Muscle of arm (tissue), 14 donors: ENCODE measurements around the gene RPS6KA1. TPM values are rescaled to one million over a fixed set of nuclear protein-coding genes. Genes with fewer than 3 reads are reported as not detected.
A peak's percentile ranks its signal among the peaks of the same experiment; 100 is the strongest.
"Not testable (repeated sequence)": the region's sequence is repeated elsewhere in the genome, so short reads cannot be mapped to it uniquely, and the experiment has no call there.

Source experiments
- DNase-seq: peaks from one replicate; pipeline ENCODE4 v3.0.0-alpha.2; 2013
- long read RNA-seq, 11 donors: transcript quantifications; one replicate each; lab custom pipeline, GENCODE V29; 2026
- polyA plus RNA-seq, 12 donors: library from polyadenylated mRNA; unstranded; fragments of 120-200 nt; gene quantifications; one replicate each; pipeline ENCODE4 v1.2.1, GENCODE V29; 2013; ENCODE audit not compliant: insufficient read length in 12 of 12

RPS6KA1 gene
- polyA plus RNA-seq, result 10 to 100 TPM in 2 of 12 donors, 1 to 10 TPM in 9, not detected in 1; 4.2 to 31.6 (median 5.9) TPM
- long read RNA-seq, donor 1, transcript RPS6KA1-204 (22 exons, 3,186 nt), result major isoform, 9 of 16 reads
- long read RNA-seq, donor 1, partial matches to known transcripts, result 5 of 16 reads
- long read RNA-seq, donor 1, other reads (novel, unspliced or antisense), result 0 of 16 reads
- long read RNA-seq, donor 2, partial matches to known transcripts, result 0 of 3 reads
- long read RNA-seq, donor 2, other reads (novel, unspliced or antisense), result 0 of 3 reads
- long read RNA-seq, donor 3, result 0 reads
- long read RNA-seq, donor 4, partial matches to known transcripts, result 0 of 1 reads
- long read RNA-seq, donor 4, other reads (novel, unspliced or antisense), result 0 of 1 reads
- long read RNA-seq, donor 5, partial matches to known transcripts, result 0 of 2 reads
- long read RNA-seq, donor 5, other reads (novel, unspliced or antisense), result 0 of 2 reads
- long read RNA-seq, donor 6, result 0 reads
- long read RNA-seq, donor 7, result 0 reads
- long read RNA-seq, donor 8, partial matches to known transcripts, result 0 of 1 reads
- long read RNA-seq, donor 8, other reads (novel, unspliced or antisense), result 0 of 1 reads
- long read RNA-seq, donor 9, partial matches to known transcripts, result 0 of 1 reads
- long read RNA-seq, donor 9, other reads (novel, unspliced or antisense), result 0 of 1 reads
- long read RNA-seq, donor 10, result 0 reads
- long read RNA-seq, donor 11, partial matches to known transcripts, result 0 of 1 reads
- long read RNA-seq, donor 11, other reads (novel, unspliced or antisense), result 0 of 1 reads

DNA sequence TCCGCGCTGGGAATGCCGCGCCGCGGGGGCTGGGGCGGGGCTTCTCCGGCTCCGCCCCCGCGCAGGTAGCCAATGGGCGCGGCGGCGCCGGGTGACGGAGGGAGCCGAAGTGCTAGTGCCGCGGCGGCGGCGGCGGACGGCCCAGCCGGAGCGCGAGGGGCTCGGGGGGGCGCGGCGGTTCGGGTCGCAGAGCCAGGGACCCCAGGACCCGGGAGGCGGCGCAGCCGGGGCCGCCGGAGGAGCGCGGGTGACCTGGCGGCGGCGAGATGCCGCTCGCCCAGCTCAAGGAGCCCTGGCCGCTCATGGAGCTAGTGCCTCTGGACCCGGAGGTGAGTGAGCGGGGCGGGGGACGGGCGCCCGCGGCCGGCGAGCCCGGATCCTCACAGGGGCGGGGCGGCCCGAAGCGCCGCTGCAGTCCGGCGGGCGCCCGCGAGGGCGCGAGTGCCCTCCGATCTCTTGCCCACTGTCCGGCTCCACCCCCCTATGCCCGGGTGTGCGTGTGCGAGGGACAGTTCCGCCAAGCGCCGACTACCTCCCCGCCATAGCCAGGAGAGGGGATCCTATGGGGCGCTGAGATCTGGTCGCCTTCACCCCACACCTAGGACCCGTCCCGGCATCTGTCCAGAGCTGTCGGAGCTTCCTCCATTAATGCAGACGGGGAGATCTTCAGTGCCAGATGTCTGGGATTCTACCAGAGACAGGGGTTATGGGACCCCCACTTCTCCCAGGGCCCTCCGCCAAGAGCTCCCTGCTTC is at the start of gene RPS6KA1:
Gene RPS6KA1, plus strand, starts transcription at position 107 of the 755 bp plus-strand sequence. Its CDS starts 160 bp downstream, at position 267.
- DNase-seq, result no peak

DNA sequence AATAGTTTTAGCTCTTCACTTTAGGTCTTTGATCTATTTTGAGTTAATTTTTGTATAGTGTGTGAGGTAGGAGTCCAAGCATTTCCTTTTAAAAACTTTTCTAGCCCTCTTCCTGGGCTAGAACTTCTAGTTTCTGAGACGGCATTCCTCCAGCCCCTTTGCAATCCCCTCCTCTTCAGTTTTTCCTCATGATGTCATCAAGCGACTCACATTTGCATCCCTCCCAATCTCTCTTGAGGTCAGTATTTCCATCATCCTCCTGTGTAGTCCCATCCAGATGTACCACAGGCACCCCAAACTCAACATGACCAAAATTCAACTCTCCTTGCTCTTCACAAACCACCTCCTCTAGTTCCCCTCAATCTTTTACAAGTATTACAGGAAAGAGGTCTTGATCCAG is 46.6 kb upstream of the RPS6KA1 start:
- no peak for DNase-seq

DNA sequence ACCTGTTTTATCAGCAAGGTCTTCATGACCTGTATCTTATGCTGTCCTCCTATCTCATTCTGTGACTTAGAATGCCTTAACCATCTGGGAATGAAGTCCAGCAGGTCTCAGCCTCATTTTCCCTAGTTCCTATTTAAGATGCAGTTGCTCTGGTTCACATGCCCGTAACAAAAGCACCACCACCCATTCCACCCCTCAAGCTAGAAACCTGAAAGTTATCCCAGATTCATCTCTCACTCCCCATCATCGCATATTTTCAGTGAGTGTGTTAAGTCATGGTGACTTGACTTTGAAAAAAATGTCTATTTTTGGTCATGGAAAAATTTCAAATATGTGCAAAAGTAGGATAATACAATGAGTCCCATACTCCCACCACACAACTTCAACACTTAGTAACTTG is 45.6 kb upstream of the RPS6KA1 start:
- no peak for DNase-seq

DNA sequence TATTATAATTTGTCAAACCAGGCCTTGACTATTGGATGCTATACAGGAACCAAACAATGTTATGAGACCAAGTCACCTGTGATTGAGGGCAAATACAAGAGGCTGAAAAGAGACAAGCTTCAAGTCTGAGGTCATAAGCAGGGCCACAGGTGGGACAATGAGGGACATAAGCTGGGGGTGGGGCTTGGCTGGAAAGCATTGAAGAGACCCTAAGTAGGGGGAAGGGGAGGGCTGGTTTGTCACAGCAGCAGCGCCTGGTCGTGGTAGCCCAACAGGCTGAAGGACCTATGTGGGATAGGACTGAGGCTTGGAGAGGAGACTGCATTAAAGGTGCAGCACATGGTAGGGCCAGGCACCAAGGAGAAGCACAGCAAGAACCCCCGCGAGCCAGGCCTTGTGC is 39.4 kb upstream of the RPS6KA1 start:
- no peak for DNase-seq

DNA sequence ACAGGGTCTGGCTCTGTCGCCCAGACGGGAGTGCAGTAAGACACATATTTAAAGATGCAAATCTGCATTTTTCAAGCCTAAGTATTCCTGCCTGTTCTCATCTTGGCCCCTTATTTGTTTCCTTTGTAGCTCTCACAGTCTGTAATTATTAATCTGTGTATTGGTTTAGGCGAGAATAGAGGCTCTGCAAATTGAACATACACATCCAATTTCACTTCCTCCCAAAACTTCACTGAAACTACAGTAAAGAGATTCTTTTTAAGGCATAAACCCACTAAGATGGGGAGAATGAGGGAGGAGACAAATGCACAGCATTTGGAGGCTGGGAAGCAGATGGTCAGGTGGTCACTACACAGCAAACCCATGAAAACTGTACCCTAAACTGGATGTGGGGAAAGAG is 36.3 kb upstream of the RPS6KA1 start:
- DNase-seq, result no peak

DNA sequence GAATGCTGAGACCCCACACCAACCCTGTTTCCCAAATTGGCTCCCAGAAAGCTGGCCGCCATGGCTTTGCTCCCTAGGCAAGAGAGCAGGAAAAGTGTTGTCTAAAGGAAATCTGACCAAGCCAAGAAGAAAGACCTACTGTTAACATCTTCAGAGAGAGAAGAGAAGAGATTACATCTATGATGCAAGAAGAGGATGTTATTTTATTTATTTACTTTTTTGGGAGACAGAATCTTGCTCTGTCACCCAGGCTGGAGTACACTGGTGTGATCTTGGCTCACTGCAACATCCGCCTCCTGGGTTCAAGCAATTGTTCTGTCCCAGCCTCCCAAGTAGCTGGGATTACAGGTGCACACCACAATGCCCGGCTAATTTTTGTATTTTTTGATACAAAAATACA is 35.6 kb upstream of the RPS6KA1 start:
- no peak for DNase-seq

DNA sequence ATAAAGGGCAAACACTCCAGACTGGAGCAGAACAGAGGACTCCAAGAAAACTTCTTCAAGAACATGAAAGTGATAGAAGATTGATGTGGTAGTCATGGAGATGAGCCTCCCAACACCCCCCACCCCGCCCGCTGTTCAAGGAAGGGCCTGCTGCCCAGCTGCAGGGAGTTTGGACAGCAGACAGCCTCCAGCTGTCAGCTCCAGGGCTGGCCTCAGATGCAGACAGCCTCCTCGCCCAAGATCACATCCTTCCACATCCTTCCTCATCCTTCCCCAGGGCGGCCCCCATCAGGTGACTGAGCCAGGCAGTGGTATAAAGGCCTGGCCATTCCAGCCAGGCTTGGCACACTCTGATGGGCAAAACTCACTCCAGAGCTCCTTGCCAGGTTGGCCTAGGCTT is 32.7 kb upstream of the RPS6KA1 start:
- peak; percentile 19 for DNase-seq

DNA sequence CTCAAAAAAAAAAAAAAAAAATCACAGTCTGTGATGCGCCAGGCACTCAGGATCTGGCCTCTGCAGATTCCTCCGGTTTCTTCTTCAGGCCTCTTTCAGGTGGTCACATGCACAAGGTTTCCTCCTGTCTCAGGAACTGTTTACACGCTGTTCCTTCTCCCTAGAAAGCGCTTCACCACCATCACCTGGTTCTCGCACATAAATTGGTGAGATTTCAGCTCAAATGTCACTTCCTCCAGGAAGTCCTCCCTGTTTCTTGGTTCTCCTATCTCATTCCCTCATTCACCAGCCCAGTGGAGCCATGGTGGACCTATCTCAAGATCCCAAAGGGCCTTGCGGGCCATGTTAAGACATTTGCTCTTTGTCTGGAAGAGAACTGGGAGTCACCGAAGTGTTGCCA is 30.7 kb upstream of the RPS6KA1 start:
- DNase-seq, result no peak

DNA sequence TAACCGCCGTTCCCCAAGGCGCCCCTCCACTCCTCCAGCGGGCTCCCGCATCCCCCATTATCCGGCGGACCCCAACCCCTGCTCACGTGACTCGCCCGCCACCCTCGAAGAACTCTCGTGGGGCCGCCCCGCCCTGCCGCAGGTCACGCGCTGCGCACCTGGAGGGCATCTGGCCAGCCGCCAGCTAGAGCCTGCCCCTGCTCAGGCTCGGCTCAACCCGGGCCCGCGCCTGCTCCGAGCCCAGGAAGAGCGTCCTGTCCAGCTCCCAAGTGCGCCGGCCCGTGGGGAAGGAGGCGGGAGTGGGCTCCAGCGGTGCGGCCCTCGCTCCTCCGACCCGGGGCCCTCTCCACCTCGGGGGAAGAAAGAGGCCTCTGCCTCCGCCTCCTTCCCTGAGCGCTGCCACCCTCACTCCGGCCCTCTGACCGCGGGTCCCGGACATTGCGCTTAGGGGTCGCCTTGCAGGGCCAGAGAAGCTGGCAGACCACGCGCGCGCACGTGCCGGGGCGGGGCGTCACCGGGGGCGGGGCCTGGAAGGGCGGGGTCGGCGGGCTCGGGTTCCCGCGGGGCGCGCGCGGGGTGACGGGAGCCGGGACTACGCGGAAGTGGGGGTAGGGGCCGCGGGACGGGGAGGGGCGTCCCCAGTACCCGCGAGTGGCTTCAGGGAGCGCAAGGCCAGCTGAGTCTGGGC is 28.9 kb upstream of the RPS6KA1 start:
- DNase-seq, result no peak

DNA sequence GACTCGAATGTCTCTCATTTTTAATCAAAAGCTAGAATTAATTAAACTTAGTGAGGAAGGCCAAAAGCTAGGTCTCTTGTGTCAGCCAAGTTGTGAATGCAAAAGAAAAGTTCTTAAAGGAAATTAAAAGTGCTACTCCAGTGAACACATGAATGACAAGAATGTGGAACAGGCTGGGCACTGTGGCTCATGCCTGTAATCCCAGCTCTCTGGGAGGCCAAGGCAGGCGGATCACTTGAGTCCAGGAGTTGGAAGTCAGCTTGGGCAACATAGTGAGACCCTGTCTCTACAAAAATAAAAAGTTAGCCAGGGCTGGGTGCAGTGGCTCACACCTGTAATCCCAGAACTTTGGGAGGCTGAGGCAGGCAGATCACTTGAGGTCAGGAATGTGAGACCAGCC is 18.9 kb upstream of the RPS6KA1 start:
- not testable (repeated sequence) for DNase-seq

DNA sequence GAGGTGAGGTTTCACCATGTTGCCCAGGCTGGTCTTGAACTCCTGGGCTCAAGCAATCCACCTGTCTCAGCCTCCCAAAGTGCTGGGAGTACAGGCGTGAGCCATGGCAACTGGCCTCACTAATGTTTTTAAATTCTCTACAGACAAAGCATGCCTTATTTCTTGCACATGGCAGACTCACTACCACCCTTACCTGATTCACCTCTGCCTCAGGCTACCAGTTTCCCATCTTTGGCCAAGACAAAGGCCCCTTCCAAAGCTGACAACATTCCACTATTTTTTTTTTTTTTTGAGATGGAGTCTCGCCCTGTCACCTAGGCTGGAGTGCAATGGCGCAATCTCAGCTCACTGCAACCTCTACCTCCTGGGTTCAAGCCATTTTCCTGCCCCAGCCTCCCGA is 13.7 kb upstream of the RPS6KA1 start:
- DNase-seq, result not testable (repeated sequence)

DNA sequence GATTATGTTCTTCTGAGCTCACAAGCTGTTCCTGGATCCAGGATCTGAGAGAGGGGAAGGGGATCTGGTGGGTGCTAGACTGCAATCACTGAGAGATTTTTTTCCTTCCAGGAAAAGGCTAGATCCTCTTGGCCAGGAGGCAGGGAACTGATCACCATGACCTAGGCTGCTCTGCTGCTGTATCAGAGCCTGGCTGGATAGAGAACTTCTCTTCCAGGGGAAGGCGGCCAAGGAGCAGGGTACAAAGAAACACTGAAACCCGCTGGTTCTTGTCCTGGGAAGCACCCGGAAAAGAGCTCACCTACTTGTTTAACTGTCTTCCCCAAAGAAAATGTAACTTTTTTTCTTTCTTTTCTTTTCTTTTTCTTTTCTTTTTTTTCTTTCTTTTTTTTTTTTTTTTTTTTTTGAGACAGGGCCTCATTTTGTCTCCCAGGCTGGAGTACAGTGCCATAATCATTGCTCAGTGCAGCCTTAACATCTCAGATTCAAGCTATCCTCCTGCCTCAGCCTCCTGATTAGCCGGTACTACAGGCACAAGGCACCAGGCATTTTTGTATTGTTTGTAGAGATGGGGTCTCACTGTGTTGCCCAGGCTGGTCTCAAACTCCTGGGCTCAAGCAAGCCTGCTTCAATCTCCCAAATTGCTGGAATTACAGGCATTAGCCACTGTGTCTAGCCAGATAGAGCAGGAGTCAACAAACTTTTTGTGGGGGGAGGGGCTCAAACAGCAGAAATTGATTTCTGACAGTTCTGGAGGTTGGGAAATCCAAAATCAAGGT is 12.4 kb upstream of the RPS6KA1 start:
- no peak for DNase-seq

DNA sequence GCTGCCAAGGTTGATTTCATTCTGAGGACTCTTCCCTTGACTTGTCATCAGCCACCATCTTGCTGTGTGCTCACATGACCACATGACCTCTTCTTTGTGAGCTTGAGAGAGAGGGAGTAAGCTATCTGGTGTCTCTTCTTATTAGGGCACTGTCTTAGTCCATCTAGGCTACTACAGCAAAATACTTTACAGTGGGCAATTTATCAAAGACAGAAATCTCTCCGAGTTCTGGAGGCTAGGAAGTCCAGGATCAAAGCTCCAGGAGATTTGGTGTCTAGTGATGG is 11.9 kb upstream of the RPS6KA1 start:
- DNase-seq, result no peak

DNA sequence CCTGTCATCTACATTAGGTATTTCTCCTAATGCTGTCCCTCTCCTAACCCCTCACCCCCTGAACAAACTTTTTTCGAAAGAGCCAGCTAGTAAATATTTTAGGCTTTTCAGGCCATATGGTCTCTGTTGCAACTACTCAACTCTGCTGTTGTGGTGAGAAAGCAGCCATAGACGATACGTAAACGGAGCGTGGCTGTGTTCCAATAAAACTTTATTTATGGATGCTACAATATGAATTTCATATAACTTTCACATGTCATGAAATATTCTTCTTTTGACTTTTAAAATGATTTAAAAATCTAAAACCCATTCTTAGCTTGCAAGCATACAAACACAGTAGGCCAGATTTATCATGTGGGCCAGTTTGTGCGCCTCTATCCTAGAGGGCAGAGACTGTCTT is 11.2 kb upstream of the RPS6KA1 start:
- DNase-seq, result no peak

DNA sequence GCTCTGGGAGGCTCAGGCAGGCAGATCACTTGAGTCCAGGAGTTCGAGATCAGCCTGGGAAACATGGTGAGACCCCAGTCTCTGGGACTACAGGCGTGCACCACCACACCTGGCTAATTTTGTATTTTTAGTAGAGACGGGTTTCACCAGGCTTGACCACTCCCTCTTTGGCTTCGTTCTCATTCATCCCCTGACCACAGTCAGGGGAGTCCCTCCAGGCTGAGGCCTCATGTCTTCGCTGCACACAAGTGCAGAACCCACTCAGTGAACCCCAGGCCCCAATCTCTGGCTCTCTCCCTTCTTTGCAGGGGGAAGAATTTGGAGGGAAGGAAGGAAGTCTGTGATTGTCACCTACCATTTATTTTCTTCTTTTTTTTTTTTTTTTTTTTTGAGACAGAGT is 9.2 kb upstream of the RPS6KA1 start:
- no peak for DNase-seq

DNA sequence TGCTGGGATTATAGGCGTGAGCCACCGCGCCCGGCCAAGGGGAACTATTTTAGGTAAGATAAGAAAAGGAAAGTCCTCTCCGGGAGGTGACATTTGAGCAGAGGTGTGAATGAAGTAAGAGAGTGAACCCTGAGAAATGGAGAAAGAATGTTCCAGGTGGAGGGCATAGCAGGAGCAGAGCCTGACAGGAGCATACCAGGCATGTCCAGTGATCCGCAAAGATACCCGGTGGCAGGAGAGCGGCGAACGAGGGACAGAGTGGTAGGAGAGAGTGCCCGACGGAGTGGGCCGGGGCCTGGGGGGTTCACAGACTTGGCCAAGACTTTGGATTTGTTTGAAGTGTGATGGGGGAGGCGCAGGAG is 7.9 kb upstream of the RPS6KA1 start:
- DNase-seq, result no peak

DNA sequence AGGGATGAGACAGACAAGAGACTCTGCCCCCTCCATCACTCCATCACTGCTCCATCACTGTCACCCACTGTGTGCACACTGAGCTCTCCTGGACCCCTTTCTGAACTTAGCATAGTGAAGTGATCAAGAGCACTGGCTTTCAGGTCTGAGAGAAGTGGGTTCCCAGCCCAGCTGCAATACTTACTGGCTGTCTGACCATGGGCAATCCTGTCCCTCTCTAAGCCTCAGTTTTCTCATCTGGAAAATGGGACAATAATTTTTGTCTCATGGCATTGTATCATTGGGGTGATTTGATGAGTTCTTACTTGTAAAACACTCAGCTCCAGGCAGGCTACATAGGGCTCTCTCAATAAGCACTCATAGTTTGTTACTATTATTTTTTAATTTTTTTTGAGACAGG is 7.5 kb upstream of the RPS6KA1 start:
- no peak for DNase-seq

DNA sequence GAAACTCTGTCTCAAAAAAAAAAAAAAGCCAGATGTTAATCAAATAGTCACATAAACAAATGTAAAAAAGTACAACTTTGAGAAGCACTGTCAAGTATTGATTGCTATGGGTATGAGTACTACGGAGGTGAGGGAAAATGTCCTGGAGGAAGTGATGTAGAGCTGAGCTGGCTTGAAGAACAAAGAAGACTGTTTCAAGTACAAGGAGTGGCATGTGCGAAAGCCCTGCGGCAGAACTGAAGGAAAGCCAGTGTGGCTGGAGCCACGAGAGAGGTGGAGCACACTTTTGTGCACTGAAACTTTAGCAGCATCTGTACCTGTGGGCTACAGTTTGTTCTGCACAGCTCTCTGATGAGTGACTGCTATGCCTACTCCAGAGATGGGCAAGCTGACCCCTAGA is 5.4 kb upstream of the RPS6KA1 start:
- DNase-seq, result no peak

DNA sequence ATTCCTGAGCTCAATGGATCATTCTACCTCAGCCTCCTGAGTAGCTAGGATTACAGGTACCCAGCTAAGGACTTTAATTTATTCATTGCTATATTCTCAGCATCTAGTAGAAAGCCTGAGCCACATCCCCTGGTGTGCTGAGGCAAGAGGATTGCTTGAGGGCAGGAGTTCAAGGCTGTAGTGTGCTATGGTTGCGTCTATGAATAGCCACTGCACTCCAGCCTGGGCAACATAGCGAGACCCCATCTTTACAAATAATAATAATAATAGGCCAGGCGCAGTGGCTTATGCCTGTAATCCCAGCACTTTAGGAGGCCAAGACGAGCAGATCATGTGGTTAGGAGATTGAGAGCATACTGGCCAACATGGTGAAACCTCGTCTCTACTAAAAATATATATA is 3.3 kb upstream of the RPS6KA1 start:
- no peak for DNase-seq

DNA sequence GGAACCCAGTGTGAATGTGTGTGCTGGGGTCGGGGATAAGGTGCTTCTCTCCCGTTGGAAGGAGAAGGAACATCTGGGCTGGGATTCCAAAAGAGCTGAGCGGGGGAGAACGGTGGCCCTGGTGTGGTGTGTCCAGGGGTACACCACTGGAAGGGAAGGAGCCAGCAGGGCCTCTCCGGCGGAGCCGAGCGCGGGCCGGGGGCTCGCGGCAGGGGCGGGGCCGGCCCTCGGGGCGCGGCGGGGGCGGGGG is 231 bp upstream of the RPS6KA1 start:
- no peak for DNase-seq

DNA sequence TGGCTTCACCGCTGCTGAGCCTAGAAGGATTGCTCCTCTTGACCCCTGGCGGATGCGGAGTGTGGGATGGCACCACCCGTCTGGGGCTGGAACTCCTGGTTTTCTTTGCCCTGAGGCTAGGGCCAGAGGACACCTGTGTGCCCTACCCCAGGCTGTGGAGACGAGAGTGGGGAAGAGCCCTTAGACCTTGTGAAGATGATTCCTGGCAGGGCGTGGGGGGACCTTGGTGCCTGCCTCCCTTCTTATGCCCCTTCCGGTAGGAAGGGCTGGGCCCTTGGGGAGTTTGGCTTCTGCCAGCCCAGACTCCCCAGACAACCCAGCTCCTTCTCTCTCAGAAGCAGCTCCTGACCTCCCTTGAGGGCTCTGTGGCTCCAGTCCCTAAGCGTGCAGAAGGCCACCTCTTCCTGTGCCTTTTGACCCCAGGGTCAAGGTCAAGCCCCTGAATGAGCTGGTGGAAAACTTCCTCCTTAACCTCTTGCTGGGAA is 891 bp downstream of the RPS6KA1 start:
- DNase-seq, result no peak
